Activated CD4-positive, alpha-beta T cell treated with anti-CD3 and anti-CD28 coated beads, Interleukin-2, Interleukin-4, amounts not matched to agents 100 ng/mL and 50 ng/mL, durations not matched to agents 16 hours and 8 hours (primary cell): Measurements from ENCODE around the gene DLGAP1.

Experiments used
- DNase-seq: peaks from one replicate; pipeline ENCODE4 v3.0.0-alpha.2; 2020; ENCODE audit warnings: low spot score

DLGAP1 gene

DNA sequence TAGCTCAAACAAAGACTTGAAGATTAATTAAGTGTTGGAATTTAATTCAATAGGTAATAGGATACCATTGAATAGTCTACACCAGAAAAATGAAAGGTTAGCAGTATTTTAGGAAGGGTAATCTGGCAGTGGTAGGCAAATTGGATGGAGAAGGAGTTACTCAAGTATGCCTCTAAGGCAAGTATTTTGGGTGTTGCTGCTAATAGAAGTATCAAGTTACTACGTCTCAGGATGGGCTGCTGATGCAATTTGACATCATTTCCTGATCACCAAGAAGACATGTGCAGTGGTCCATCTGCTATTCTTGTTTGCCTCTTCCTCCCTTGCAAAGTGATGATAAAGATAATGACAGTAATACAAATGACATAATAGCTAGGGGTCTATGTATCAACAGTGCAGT is 519.8 kb downstream of the DLGAP1 start:
- no peak for DNase-seq

- DNase-seq: no peak
Observed at GRCh38 chr18:3932276-3932675, 522.8 kb downstream of the DLGAP1 start.

GRCh38 chr18:3931542-3932112 is 523.5 kb downstream of the DLGAP1 start:
- no peak for DNase-seq

DNA sequence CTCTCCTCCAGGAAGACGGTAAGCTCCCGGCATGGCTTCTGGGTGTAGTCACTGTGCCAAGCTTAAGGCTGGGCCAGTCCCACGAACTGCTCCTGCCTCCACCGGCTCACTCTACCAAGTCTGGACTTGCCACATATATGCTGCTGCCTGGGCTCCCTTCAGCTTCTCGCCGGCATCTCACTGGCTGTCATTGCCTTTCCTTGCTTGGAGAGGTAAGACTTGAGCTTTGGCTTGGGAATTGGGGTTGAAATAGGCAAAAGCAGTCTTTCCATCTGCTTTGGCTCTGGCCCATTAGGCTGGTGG is 524.1 kb downstream of the DLGAP1 start:
- no peak for DNase-seq

DNA sequence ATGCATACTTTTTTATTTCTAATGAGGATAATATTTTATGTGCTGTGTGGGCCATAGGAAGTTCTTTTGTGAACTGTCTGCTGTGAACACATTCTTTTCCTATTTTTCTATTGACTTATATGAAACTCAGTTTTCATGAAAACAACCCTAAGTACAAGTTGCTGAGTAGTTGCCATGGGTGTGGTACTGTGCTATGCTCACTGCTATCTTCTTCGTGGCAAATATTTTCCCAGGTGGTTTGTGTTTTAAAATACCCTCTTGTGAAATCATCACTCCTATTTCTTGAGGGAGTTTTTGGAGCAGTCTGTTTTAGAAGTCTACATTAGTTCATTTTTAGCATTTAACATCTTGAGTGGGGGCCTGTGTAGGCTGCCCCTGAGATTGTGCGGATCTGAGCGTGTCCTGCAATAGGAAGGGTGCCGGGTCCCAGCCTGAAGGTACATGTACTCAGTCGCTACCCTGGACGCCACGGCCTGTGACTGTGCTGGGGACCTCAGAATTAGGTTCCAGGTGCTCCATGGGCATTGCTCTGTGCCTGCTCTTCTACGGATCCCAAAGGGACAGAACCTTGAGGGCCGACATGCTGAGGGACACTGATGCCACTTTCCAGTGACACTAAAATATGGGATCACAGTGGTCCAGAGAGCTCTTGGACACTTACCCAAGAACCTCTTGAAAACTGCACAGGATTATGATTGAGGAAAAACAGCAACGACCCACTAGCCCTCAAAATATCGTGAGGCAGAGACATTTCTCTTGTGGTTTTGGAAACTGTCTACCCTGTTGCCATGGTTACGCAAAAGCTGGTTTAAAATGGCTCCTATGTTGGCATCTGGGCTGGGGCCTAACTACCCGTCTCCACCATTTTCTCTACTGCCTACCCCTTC is 524.7 kb downstream of the DLGAP1 start:
- no peak for DNase-seq

DNA sequence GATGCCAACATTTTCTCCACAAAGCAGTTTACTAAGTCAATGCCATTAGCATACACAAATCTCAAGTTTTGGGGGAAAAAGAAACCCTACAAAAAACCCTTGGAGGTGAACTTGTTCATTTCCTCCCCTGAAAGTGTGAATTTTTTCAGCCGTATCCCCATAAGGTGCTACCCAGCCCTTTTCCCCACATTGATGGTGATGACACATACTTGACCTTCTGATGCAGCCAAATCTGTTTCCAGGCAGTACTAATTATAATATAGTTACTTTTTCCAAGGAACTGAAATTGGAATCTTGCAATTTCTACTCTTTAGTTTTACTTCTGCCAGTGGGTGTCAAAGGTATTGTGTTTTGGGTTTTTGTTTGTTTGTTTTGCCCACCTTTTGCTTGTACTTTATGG is 530.7 kb downstream of the DLGAP1 start:
- DNase-seq: no peak

GRCh38 chr18:3923750-3924149 is 531.4 kb downstream of the DLGAP1 start:
- DNase-seq: no peak

DNA sequence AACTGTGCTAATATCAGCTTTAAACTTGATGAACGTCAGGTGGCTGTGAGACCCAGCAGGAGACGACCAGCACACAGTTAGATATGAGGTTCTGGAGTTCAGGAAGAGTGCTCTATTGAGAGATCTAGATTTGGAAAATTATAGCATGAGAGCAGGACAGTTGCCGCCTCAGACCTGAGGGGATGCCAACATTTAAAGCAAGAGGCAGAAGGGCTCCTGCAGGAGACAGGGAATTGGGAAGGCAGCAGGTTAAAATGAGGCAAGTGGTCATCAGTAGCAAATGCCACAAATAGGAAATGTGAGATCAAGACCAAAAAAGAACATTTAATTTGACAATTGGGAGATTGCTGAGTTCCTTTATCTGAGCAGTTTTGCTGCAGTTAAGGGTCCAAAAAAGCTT is 533.3 kb downstream of the DLGAP1 start:
- DNase-seq: no peak

DNA sequence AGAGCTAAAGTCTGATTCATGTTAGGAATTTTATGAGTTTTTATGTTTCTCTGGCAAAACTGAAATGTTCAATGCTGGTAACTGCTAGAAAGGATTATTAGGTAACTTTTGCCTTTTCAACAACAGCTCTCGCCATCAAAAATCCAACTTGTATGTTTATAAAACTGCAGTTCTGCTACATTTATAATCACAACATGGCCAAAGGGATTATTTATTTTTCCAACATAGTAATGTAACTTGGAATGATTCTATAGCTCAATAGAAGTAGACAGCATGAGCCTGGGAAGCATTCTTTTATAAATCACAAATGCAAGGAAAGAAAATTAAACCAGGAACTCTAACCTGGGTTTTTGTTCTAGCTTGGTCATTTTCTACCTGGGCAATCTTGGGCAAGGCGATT is 534.3 kb downstream of the DLGAP1 start:
- DNase-seq: no peak

GRCh38 chr18:3919396-3920061 is 535.6 kb downstream of the DLGAP1 start:
- DNase-seq: no peak

GRCh38 chr18:3916082-3916481 is 539.0 kb downstream of the DLGAP1 start:
- DNase-seq: no peak

- no peak for DNase-seq
Observed at GRCh38 chr18:3914833-3915610, 540.1 kb downstream of the DLGAP1 start.

- no peak for DNase-seq
Observed at GRCh38 chr18:3914109-3914508, 541.0 kb downstream of the DLGAP1 start.

DNA sequence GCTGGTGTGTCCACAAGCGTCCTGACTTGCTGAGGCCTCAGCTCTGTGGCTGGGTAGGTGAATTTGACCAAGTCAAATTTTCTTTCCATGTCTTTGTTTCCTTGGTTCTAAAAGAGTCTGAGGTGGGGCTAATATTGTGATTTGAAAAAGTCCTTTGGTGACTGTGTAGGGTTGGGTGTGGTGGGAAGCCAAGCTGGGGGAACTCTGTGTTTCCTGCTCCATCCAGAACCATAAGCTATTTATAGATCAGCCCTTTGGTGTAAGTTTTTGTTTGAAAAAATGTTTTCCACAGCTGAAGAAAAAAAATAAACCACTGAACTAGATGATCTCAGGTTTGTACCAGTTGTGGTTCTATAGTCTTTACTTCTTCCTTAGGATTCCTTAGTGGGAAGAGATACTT is 542.4 kb downstream of the DLGAP1 start:
- DNase-seq: no peak

DNA sequence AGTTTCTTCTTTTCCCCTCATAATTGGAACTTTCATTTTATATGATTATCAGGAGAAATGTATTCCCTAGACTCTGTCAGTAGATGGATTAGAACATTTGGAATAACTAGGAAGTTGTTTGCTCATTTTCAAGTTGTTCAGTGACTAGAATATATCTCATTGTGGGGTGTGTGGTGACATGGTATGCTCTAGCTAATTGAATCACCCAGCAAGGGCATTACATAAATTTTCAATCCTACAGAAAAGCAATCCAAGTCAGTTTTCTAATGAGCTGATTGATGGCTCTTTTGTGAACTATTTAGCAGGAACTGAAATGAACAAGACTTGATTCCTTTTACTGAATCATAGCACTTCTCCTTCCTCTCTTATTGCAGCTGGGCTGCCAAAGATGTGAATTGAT is 543.7 kb downstream of the DLGAP1 start:
- DNase-seq: no peak

DNA sequence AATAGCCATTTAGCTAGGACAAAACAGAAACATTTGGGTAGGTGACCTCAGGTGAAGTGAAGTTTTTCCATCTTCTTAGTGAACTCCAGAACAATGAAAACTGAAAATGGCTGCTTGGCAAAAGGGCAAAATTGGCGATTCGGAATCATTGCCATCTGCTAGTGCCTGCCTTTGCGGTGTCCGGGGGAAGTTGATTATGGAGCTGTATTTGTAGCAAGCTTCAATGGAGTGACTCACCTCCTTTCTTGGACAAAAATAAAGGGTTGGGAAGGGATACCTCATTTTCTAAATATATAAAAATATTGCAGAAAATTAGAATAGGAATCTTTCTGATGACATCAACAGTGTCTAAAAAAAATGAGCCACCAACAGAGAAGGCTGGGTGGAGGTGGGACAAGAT is 544.6 kb downstream of the DLGAP1 start:
- DNase-seq: no peak

- DNase-seq: no peak
Observed at GRCh38 chr18:3907955-3908354, 547.2 kb downstream of the DLGAP1 start.

GRCh38 chr18:3906116-3906750 is 548.9 kb downstream of the DLGAP1 start:
- DNase-seq: no peak

DNA sequence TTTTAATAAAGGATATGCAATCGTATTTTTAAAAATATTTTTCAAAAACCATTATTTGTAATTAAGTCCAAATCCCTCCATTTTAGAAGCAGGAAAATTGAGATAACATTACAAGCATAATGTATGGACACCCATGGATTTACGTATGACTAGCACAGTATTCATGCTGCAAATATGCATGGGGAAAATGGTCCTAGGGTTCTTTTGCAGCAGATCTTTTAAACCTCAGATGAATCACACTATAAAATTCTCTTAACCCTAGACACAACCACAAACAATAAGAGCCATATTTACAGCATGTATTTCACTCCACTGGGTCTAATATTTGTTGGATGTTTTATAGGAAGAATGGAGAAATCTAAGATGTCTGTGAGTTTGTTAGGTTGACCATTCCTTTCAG is 551.8 kb downstream of the DLGAP1 start:
- no peak for DNase-seq

GRCh38 chr18:3902676-3903075 is 552.4 kb downstream of the DLGAP1 start:
- no peak for DNase-seq

DNA sequence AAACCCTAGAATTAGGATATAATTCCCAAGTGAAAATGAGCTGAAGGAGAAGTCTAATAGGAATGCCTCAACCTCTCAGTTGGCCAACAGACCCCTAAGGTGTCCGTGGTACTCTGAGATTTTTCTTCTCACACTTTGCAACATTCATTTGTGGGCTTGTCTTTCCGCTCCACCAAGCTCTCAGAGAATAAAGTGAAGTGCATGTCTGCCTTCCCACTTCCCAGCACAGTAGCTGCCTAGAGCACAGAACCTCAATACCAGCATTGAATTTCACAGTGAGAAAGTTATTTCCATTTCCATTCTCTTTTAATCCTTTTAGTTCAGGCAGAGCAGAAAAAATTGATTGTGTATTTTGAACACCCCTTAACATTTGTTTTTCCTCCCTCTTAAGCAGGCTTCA is 553.3 kb downstream of the DLGAP1 start:
- no peak for DNase-seq

DNA sequence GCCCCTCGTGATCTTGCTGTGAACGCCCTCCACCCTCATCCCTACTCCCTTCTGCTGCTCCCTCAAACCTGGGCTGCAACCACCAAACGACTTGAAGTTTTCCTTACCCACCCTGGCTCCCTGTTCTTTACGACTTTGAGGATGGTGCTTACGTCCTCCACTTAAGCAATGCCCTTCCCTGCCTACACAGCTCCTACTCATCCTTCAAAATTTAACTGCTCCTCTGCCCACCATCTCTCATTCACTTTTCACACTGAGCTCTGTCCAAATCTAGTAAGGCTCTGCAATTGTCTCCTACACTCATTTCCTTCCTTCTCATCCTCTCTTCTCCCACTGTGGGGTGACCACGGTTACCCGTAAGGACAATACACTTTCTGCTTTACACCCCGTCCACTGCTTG is 554.1 kb downstream of the DLGAP1 start:
- no peak for DNase-seq
